ENCODE results near the gene STN1. TPM values are rescaled to one million over a fixed set of nuclear protein-coding genes. Genes with fewer than 3 reads are reported as not detected.

The STN1 gene
- total and polyA plus RNA-seq, 2 of the 8 experiments (the other 6 are each of a cell fraction or from before 2014, with no cell fraction given) = 10.1 to 12.4 TPM

GRCh38 chr10:103966671-103967447 lies 48.9 kb upstream of the STN1 start, which contains the start of gene SLK:
Gene SLK, plus strand, starts transcription at chr10:103967140. Its CDS starts 606 bp downstream, at chr10:103967746.
- Histone ChIP-seq H3K27ac (ENCODE audit: low read depth, low read length) (no peak within 1 kb of the TSS), H3K14ac (ENCODE audit: insufficient read length) (peak within 1 kb of the TSS; percentile 88), H2BK5ac (ENCODE audit: low read depth, low read length) (peak within 1 kb of the TSS; percentile 71; the same call in 1 of the 2 replicates), H3K9ac (replicated peaks in 1 of 4; ENCODE audit: extremely low read depth in 1 of 4, low read depth in 3 of 4, low read length in 3 of 4) (peak within 1 kb of the TSS; percentile 25 to 90 (median 63)), H4K8ac (ENCODE audit: extremely low read depth, insufficient read depth, low read length) (peak within 1 kb of the TSS; percentile 69), H3K9me3 (ENCODE audit: insufficient read depth in 2 of 2, low read depth in 1 of 2, low read length in 1 of 2) (no peaks in the 10 kb centered on the region; a peak in 1 of 4 replicates), H3K23me2 (ENCODE audit: low read depth, low read length) (peaks cover 9% of the 10 kb centered on the region; the same call in 1 of the 2 replicates), H3K79me2 (ENCODE audit: control insufficient read depth in 1 of 2, insufficient read depth in 2 of 2, low read length in 2 of 2) (peaks cover 0 to 20% of the 10 kb centered on the region in 2 experiments; a peak in 2 of 4 replicates), H3K4me2 (ENCODE audit: insufficient read depth in 1 of 2, low read depth in 2 of 2, low read length in 2 of 2) (peak within 1 kb of the TSS; percentile 77 to 88), H3K56ac (replicated peaks; ENCODE audit: insufficient read length, low read depth, low read length) (no peak within 1 kb of the TSS), H2BK15ac (ENCODE audit: low read length) (0 out of 2 replicates have a peak within 1 kb of the TSS, but pooled peaks have one; percentile 0), H3K18ac (ENCODE audit: extremely low read depth, low read length) (peak within 1 kb of the TSS; percentile 71), H2AK5ac (ENCODE audit: low read depth, low read length) (no peak within 1 kb of the TSS), H4K20me1 (replicated peaks in 1 of 2; ENCODE audit: control insufficient read depth in 1 of 2, insufficient read depth in 2 of 2, low read length in 2 of 2) (peaks cover 0 to 3% of the 10 kb centered on the region in 2 experiments), H3K4ac (replicated peaks; ENCODE audit: insufficient read length, low read depth, low read length) (no peak within 1 kb of the TSS), H3K27me3 (replicated peaks in 1 of 4; ENCODE audit: control insufficient read depth in 3 of 4, extremely low read depth in 1 of 4, insufficient read depth in 3 of 4, low read length in 3 of 4) (peaks cover 0 to 5% (median 2%) of the 10 kb centered on the region in 4 experiments; a peak in 4 of 7 replicates), H2AFZ (ENCODE audit: low read length) (peak within 1 kb of the TSS; percentile 81), H3K36me3 (ENCODE audit: control insufficient read depth in 2 of 4, insufficient read depth in 4 of 4, low read length in 3 of 4) (no peaks in the 10 kb centered on the region), H3K4me3 (ENCODE audit: extremely low read depth in 1 of 4, insufficient read depth in 2 of 4, low read depth in 3 of 4, low read length in 4 of 4) (peak within 1 kb of the TSS; percentile 61 to 88 (median 80)), H3K4me1 (replicated peaks in 1 of 4; ENCODE audit: control insufficient read depth in 3 of 4, insufficient read depth in 4 of 4, low read length in 3 of 4) (peaks cover 0 to 2% (median 0%) of the 10 kb centered on the region in 4 experiments; a peak in 1 of 7 replicates), H4K91ac (replicated peaks; ENCODE audit: insufficient read length, low read length) (no peak within 1 kb of the TSS), H3K23ac (ENCODE audit: insufficient read length) (no peak within 1 kb of the TSS), H4K5ac (ENCODE audit: insufficient read length, low read depth, low read length) (no peak within 1 kb of the TSS), H2BK20ac (ENCODE audit: low read length) (0 out of 2 replicates have a peak within 1 kb of the TSS, but pooled peaks have one; percentile 15), H2BK12ac (ENCODE audit: low read depth, low read length) (0 out of 2 replicates have a peak within 1 kb of the TSS, but pooled peaks have one; percentile 27), H2BK120ac (replicated peaks; ENCODE audit: low read depth, low read length) (no peak within 1 kb of the TSS), H3K79me1 (ENCODE audit: low read depth, low read length) (no peaks in the 10 kb centered on the region; the same call in 1 of the 2 replicates)
- CTCF ChIA-PET (ENCODE audit: partially characterized antibody) = no interaction called here
- DNase-seq (ENCODE audit: low read depth in 1 of 2, low spot score in 2 of 2) = peak in 1 of 2 experiments; percentile 77
- FAIRE-seq = no peak
- POLR2A ChIA-PET (ENCODE audit: partially characterized antibody) = interaction anchor here (0.7 to 1.3 kb wide), 5 partner anchors 9 to 155 kb away, joined by 3 to 7 read pairs (median 3); partner anchors contain the start of gene SFR1
- whole genome bisulfite sequencing, 2 experiments (ENCODE audit: extremely low coverage in 1 of 2, insufficient coverage in 1 of 2, insufficient read length in 1 of 2, insufficient replicate concordance in 2 of 2, low coverage in 1 of 2, low lambda C conversion rate in 2 of 2, missing lambda C conversion rate in 1 of 2) = 3% methylated on average over 80 of the region's 92 CpGs; no CpG with 5 or more reads in 1 of the 2 experiments
- TF ChIP-seq HDAC2 (IDR thresholded peaks at IDR 0.05; ENCODE audit: borderline replicate concordance in 1 of 2, low read depth in 2 of 2, low read length in 2 of 2) (peak; percentile 64 to 75; a peak in 3 of 4 replicates), KDM4A (IDR thresholded peaks at IDR 0.05; ENCODE audit: low read depth, low read length, severe bottlenecking) (peak; percentile 96), NRF1 (IDR thresholded peaks at IDR 0.05; ENCODE audit: low read depth, low read length) (peak; percentile 28), TAF7 (optimal IDR thresholded peaks at IDR 0.05; ENCODE audit: borderline replicate concordance, low read depth, low read length) (no peak), EZH2 (IDR thresholded peaks at IDR 0.05; ENCODE audit: low read depth, low read length, severe bottlenecking) (no peak), TCF12 (IDR thresholded peaks at IDR 0.05; ENCODE audit: low read depth, low read length) (no peak), GABPA (IDR thresholded peaks at IDR 0.05; ENCODE audit: borderline replicate concordance, insufficient read depth, low read length) (no peak), PHF8 (conservative IDR thresholded peaks at IDR 0.05; ENCODE audit: low read depth, low read length) (peak; percentile 69), CREB1 (IDR thresholded peaks at IDR 0.05) (no peak), POLR2A (IDR thresholded peaks at IDR 0.05; ENCODE audit: control extremely low read depth in 1 of 2, low read depth in 2 of 2, low read length in 2 of 2) (peak in 1 of 2 experiments; percentile 30; a peak in 1 of 3 replicates), JUN (IDR thresholded peaks at IDR 0.05; ENCODE audit: low read depth, low read length) (no peak)

Measured in H1 (cell line).